SK-N-SH treated with all-trans-retinoic acid at 6 μM for 48 hours (cell line): ENCODE measurements around the gene MAML3.

Experiments used
- ATAC-seq: fragments of 200-7000 bp; cut with Tn5 transposase; 3 replicates; pipeline ENCODE4 v1.9.1; 2020; ENCODE audit warnings: mild to moderate bottlenecking, moderate library complexity
- BACH2 ChIP-seq: fragments of 250-450 bp; sonication (Bioruptor Pico); IDR thresholded peaks from 2 replicates; pipeline ENCODE4 v1.9.0; 2021; ENCODE audit warnings: mild to moderate bottlenecking, borderline replicate concordance
- CREB5 ChIP-seq: fragments of 250-450 bp; sonication (Bioruptor Pico); IDR thresholded peaks from 2 replicates; pipeline ENCODE4 v1.5.1; 2020; ENCODE audit warnings: low read depth, mild to moderate bottlenecking, moderate library complexity
- CSDC2 ChIP-seq: fragments of 250-450 bp; sonication (Bioruptor Pico); IDR thresholded peaks from 2 replicates; pipeline ENCODE4 v1.5.0; 2020; ENCODE audit warnings: mild to moderate bottlenecking, moderate library complexity
- CSRNP3 ChIP-seq: fragments of 250-450 bp; sonication (Bioruptor Pico); IDR thresholded peaks from 2 replicates; pipeline ENCODE4 v1.5.1; 2021; ENCODE audit warnings: mild to moderate bottlenecking, moderate library complexity
- ESRRG ChIP-seq: fragments of 250-450 bp; sonication (Bioruptor Pico); IDR thresholded peaks from 2 replicates; pipeline ENCODE4 v1.6.1; 2021; ENCODE audit warnings: mild to moderate bottlenecking
- GLIS3 ChIP-seq: fragments of 250-450 bp; sonication (Bioruptor Pico); IDR thresholded peaks from 2 replicates; pipeline ENCODE4 v1.5.0; 2020; ENCODE audit warnings: mild to moderate bottlenecking, moderate library complexity
- ISL1 ChIP-seq: fragments of 250-450 bp; sonication (Bioruptor Pico); IDR thresholded peaks from 2 replicates; pipeline ENCODE4 v2.1.2; 2022; ENCODE audit warnings: mild to moderate bottlenecking, moderate library complexity
- OSR1 ChIP-seq: fragments of 250-450 bp; sonication (Bioruptor Pico); IDR thresholded peaks from 2 replicates; pipeline ENCODE4 v1.8.0; 2022; ENCODE audit warnings: moderate library complexity, mild to moderate bottlenecking, inconsistent platforms
- PATZ1 ChIP-seq: fragments of 250-450 bp; sonication (Bioruptor Pico); IDR thresholded peaks from 2 replicates; pipeline ENCODE4 v1.8.0; 2020; ENCODE audit warnings: mild to moderate bottlenecking, moderate library complexity, borderline replicate concordance
- PPARA ChIP-seq: fragments of 250-450 bp; sonication (Bioruptor Pico); IDR thresholded peaks from 2 replicates; pipeline ENCODE4 v1.5.0; 2020; ENCODE audit warnings: mild to moderate bottlenecking, borderline replicate concordance
- SNAI2 ChIP-seq: fragments of 250-450 bp; sonication (Bioruptor Pico); IDR thresholded peaks from 2 replicates; pipeline ENCODE4 v1.5.0; 2020; ENCODE audit warnings: mild to moderate bottlenecking, moderate library complexity
- TCF4 ChIP-seq: fragments of 250-450 bp; sonication (Bioruptor Pico); IDR thresholded peaks from 2 replicates; pipeline ENCODE4 v1.8.0; 2021; ENCODE audit warnings: mild to moderate bottlenecking, moderate library complexity, borderline replicate concordance
- TOX ChIP-seq: fragments of 250-450 bp; sonication (Bioruptor Pico); IDR thresholded peaks from 2 replicates; pipeline ENCODE4 v1.8.0; 2021; ENCODE audit warnings: mild to moderate bottlenecking, moderate library complexity, borderline replicate concordance
- ZC3H10 ChIP-seq: fragments of 250-450 bp; sonication (Bioruptor Pico); IDR thresholded peaks from 2 replicates; pipeline ENCODE4 v1.5.1; 2021; ENCODE audit warnings: mild to moderate bottlenecking, moderate library complexity
- ZFP3 ChIP-seq: fragments of 250-450 bp; sonication (Bioruptor Pico); IDR thresholded peaks from 2 replicates; pipeline ENCODE4 v1.5.0; 2020; ENCODE audit warnings: mild to moderate bottlenecking, moderate library complexity
- ZFP30 ChIP-seq: fragments of 450-650 bp; formaldehyde crosslinking; IDR thresholded peaks from 2 replicates; pipeline ENCODE4 v1.5.0; 2022; ENCODE audit warnings: mild to moderate bottlenecking, moderate library complexity
- ZNF565 ChIP-seq: fragments of 450-650 bp; formaldehyde crosslinking; conservative IDR thresholded peaks from 2 replicates; pipeline ENCODE4 v1.5.0; 2020; ENCODE audit warnings: low read depth, mild to moderate bottlenecking, moderate library complexity
- ZNF70 ChIP-seq: fragments of 450-650 bp; formaldehyde crosslinking; IDR thresholded peaks from 2 replicates; pipeline ENCODE4 v1.5.0; 2020; ENCODE audit warnings: mild to moderate bottlenecking, moderate library complexity
- ZNF8 ChIP-seq: fragments of 450-650 bp; formaldehyde crosslinking; IDR thresholded peaks from 2 replicates; pipeline ENCODE4 v1.5.0; 2020; ENCODE audit warnings: mild to moderate bottlenecking, moderate library complexity
- TF ChIP-seq, protein P1 (sequence below): fragments of 250-450 bp; sonication (Bioruptor Pico); IDR thresholded peaks from 2 replicates; pipeline ENCODE4 v1.5.0; 2020; ENCODE audit warnings: mild to moderate bottlenecking, moderate library complexity

Gene MAML3

GRCh38 chr4:140150636-140150885 is 3.4 kb downstream of the MAML3 start:
- no peak for TF ChIP-seq ZNF8
- no peak for TF ChIP-seq PPARA
- TF ChIP-seq, protein P1, sequence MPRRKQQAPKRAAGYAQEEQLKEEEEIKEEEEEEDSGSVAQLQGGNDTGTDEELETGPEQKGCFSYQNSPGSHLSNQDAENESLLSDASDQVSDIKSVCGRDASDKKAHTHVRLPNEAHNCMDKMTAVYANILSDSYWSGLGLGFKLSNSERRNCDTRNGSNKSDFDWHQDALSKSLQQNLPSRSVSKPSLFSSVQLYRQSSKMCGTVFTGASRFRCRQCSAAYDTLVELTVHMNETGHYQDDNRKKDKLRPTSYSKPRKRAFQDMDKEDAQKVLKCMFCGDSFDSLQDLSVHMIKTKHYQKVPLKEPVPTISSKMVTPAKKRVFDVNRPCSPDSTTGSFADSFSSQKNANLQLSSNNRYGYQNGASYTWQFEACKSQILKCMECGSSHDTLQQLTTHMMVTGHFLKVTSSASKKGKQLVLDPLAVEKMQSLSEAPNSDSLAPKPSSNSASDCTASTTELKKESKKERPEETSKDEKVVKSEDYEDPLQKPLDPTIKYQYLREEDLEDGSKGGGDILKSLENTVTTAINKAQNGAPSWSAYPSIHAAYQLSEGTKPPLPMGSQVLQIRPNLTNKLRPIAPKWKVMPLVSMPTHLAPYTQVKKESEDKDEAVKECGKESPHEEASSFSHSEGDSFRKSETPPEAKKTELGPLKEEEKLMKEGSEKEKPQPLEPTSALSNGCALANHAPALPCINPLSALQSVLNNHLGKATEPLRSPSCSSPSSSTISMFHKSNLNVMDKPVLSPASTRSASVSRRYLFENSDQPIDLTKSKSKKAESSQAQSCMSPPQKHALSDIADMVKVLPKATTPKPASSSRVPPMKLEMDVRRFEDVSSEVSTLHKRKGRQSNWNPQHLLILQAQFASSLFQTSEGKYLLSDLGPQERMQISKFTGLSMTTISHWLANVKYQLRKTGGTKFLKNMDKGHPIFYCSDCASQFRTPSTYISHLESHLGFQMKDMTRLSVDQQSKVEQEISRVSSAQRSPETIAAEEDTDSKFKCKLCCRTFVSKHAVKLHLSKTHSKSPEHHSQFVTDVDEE = no peak
- TF ChIP-seq ESRRG (CRISPR knock-in tag) = no peak
- no peak for TF ChIP-seq CSRNP3
- TF ChIP-seq ZC3H10 (CRISPR knock-in tag) = no peak
- no peak for TF ChIP-seq TOX (CRISPR knock-in tag)
- TF ChIP-seq ISL1 (CRISPR knock-in tag) = no peak
- TF ChIP-seq PATZ1 (CRISPR knock-in tag) = no peak
- TF ChIP-seq ZFP30 (CRISPR knock-in tag) = no peak
- no peak for TF ChIP-seq SNAI2
- TF ChIP-seq BACH2 = no peak
- TF ChIP-seq TCF4 (CRISPR knock-in tag) = no peak
- TF ChIP-seq ZNF565 (CRISPR knock-in tag) = no peak
- TF ChIP-seq ZFP3 (CRISPR knock-in tag) = no peak
- TF ChIP-seq OSR1 (CRISPR knock-in tag) = no peak
- no peak for ATAC-seq

GRCh38 chr4:140149846-140150635 is 3.9 kb downstream of the MAML3 start:
- TF ChIP-seq ZNF565 (CRISPR knock-in tag) (no peak), OSR1 (CRISPR knock-in tag) (no peak), ZNF70 (CRISPR knock-in tag) (no peak), CREB5 (CRISPR knock-in tag) (no peak), ZFP30 (CRISPR knock-in tag) (no peak)
- ATAC-seq = peak; percentile 13

DNA sequence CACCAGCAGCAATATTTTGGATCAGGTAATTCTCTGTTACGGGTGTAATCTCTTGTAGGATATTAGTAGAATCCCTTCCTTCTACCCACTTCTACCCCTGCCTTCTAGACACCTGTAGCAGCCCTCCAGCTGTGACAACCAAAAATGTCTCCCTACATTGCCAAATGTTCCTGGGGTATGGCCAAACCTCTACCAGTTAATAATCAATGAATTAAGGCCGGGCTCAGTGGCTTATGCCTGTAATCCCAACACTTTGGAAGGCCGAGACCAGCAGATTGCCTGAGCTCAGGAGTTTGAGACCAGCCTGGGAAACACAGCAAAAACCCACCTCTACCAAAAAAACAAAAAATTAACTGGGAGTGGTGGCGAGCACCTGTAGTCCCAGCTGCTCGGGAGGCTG is 9.9 kb downstream of the MAML3 start:
- TF ChIP-seq CSRNP3 (no peak), ZFP3 (CRISPR knock-in tag) (no peak), ZC3H10 (CRISPR knock-in tag) (no peak), PPARA (no peak), BACH2 (no peak), ZNF70 (CRISPR knock-in tag) (no peak), OSR1 (CRISPR knock-in tag) (no peak), CREB5 (CRISPR knock-in tag) (no peak), GLIS3 (no peak), SNAI2 (no peak), ESRRG (CRISPR knock-in tag) (no peak), CSDC2 (CRISPR knock-in tag) (no peak)
- TF ChIP-seq, all 23 proteins: peak for 0
- ATAC-seq = no peak
